Measurements from ENCODE around the gene CDK8. TPM values are rescaled to one million over a fixed set of nuclear protein-coding genes. Genes with fewer than 3 reads are reported as not detected.

CDK8 gene
- total and polyA plus RNA-seq, 2 experiments from 2014 or later: 16.1 to 27.0 TPM

DNA sequence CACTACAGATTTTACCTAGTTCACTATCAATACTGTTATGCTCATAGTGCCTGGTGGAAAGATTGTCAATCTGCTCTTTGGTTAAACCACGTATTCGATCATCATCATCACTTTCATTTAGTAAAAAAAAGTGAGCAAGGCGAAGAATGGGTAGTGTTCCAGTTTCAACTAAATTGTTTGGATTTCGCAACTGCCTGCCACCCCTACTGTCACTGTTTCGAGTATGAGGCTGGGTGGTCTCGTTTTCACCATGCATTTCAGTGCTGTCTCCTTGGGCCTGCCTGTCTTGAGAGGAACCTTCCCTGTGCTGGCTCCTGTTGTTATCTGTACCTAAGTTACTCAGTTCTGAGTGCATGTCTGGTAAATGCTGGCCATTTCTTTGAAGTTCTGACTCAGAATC lies 39.9 kb upstream of the CDK8 start:
- H3K36me3 ChIP-seq (replicated peaks; ENCODE audit: insufficient read depth, low read depth): peaks cover 3% of the 10 kb centered on the region
- no peak overlapping the region for H3K4me3 ChIP-seq
- no peak for TF ChIP-seq EZH2 (IDR thresholded peaks at IDR 0.05; ENCODE audit: borderline replicate concordance)
- TF ChIP-seq, protein P1, sequence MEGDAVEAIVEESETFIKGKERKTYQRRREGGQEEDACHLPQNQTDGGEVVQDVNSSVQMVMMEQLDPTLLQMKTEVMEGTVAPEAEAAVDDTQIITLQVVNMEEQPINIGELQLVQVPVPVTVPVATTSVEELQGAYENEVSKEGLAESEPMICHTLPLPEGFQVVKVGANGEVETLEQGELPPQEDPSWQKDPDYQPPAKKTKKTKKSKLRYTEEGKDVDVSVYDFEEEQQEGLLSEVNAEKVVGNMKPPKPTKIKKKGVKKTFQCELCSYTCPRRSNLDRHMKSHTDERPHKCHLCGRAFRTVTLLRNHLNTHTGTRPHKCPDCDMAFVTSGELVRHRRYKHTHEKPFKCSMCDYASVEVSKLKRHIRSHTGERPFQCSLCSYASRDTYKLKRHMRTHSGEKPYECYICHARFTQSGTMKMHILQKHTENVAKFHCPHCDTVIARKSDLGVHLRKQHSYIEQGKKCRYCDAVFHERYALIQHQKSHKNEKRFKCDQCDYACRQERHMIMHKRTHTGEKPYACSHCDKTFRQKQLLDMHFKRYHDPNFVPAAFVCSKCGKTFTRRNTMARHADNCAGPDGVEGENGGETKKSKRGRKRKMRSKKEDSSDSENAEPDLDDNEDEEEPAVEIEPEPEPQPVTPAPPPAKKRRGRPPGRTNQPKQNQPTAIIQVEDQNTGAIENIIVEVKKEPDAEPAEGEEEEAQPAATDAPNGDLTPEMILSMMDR (IDR thresholded peaks at IDR 0.05; ENCODE audit: poor library complexity): no peak
- no peak for TF ChIP-seq EZH2phosphoT487 (IDR thresholded peaks at IDR 0.05; ENCODE audit: low read depth, severe bottlenecking, unreplicated experiment)
- no peaks in the 10 kb centered on the region for H3K79me2 ChIP-seq
- no peaks in the 10 kb centered on the region for H3K9me2 ChIP-seq (replicated peaks; ENCODE audit: insufficient read depth)
- H3K27me3 ChIP-seq: no peaks in the 10 kb centered on the region
- no peak overlapping the region for H3K27ac ChIP-seq
- no peak overlapping the region for H2AFZ ChIP-seq
- no peaks in the 10 kb centered on the region for H4K20me1 ChIP-seq (ENCODE audit: insufficient read depth, poor library complexity, severe bottlenecking)
- 96% methylated on average over 6 of the region's 6 CpGs for WGBS (ENCODE audit: low lambda C conversion rate, missing lambda C conversion rate)
- no peak for DNase-seq (ENCODE audit: low spot score)
- H3K4me2 ChIP-seq: no peak overlapping the region
- no peaks in the 10 kb centered on the region for H3K9me3 ChIP-seq (ENCODE audit: low read depth)
- no peaks in the 10 kb centered on the region for H3K4me1 ChIP-seq (ENCODE audit: insufficient read depth)

DNA sequence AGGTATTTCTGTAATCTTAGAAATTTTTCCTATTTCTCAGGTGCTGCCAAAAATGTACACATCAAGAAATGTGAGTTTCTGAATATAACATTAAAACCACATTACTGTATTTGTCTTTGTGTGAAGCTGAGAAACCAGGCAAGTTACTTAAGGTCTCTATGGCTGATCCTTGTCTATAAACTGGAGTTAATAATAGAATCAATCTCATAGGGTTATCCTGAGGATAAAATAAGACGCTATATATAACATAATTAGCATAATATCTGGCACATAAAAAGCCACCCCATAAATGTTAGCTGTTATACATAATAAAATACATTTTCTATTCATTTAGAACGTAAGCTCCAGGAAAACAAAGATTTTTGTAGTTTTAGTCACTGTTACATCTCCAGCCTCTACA lies 37.9 kb upstream of the CDK8 start:
- Histone ChIP-seq H3K9me3 (ENCODE audit: low read depth) (no peaks in the 10 kb centered on the region), H3K79me2 (peaks cover 21% of the 10 kb centered on the region), H3K27ac (no peak overlapping the region), H3K27me3 (no peaks in the 10 kb centered on the region), H2AFZ (no peak overlapping the region), H3K36me3 (replicated peaks; ENCODE audit: insufficient read depth, low read depth) (peaks cover 3% of the 10 kb centered on the region), H3K4me1 (ENCODE audit: insufficient read depth) (peaks cover 12% of the 10 kb centered on the region), H3K4me3 (no peak overlapping the region), H3K4me2 (no peak overlapping the region), H3K9me2 (replicated peaks; ENCODE audit: insufficient read depth) (no peaks in the 10 kb centered on the region), H4K20me1 (ENCODE audit: insufficient read depth, poor library complexity, severe bottlenecking) (peaks cover 4% of the 10 kb centered on the region)
- TF ChIP-seq, protein P1 (IDR thresholded peaks at IDR 0.05; ENCODE audit: poor library complexity): no peak
- TF ChIP-seq EZH2phosphoT487 (IDR thresholded peaks at IDR 0.05; ENCODE audit: low read depth, severe bottlenecking, unreplicated experiment) (no peak), EZH2 (IDR thresholded peaks at IDR 0.05; ENCODE audit: borderline replicate concordance) (no peak)
- no peak for DNase-seq (ENCODE audit: low spot score)
- WGBS (ENCODE audit: low lambda C conversion rate, missing lambda C conversion rate): 98% methylated on average over 2 of the region's 2 CpGs

DNA sequence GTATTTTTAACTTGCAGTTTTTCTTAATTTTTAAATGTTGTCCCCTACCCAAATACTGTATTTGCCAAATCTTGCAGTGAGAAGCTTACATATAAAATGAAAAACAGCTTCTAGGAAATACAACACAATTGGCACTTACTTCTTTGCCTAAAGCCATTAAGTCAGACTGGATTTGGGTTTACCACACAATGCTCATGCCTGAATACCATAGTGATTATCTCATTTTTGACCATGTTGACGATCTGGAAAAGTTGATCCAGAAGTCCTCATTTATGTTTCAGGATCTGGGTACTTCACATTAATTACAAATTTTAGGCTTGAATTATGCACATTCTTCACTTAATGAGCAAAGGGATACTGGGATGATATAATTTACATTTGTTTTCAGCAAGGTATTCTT lies 34.2 kb upstream of the CDK8 start:
- Histone ChIP-seq H3K79me2 (peaks cover 23% of the 10 kb centered on the region), H3K27ac (no peak overlapping the region), H3K36me3 (replicated peaks; ENCODE audit: insufficient read depth, low read depth) (peaks cover 3% of the 10 kb centered on the region), H4K20me1 (ENCODE audit: insufficient read depth, poor library complexity, severe bottlenecking) (peaks cover 4% of the 10 kb centered on the region), H3K4me2 (peak overlapping the region; percentile 82), H3K9me3 (ENCODE audit: low read depth) (no peaks in the 10 kb centered on the region), H2AFZ (no peak overlapping the region), H3K4me3 (no peak overlapping the region), H3K9me2 (replicated peaks; ENCODE audit: insufficient read depth) (no peaks in the 10 kb centered on the region), H3K4me1 (ENCODE audit: insufficient read depth) (peaks cover 18% of the 10 kb centered on the region), H3K27me3 (no peaks in the 10 kb centered on the region)
- no peak for DNase-seq (ENCODE audit: low spot score)
- TF ChIP-seq, protein P1 (IDR thresholded peaks at IDR 0.05; ENCODE audit: poor library complexity): no peak
- TF ChIP-seq EZH2 (IDR thresholded peaks at IDR 0.05; ENCODE audit: borderline replicate concordance): no peak
- TF ChIP-seq EZH2phosphoT487 (IDR thresholded peaks at IDR 0.05; ENCODE audit: low read depth, severe bottlenecking, unreplicated experiment): no peak
- 74% methylated on average over 1 of the region's 1 CpG for WGBS (ENCODE audit: low lambda C conversion rate, missing lambda C conversion rate)

DNA sequence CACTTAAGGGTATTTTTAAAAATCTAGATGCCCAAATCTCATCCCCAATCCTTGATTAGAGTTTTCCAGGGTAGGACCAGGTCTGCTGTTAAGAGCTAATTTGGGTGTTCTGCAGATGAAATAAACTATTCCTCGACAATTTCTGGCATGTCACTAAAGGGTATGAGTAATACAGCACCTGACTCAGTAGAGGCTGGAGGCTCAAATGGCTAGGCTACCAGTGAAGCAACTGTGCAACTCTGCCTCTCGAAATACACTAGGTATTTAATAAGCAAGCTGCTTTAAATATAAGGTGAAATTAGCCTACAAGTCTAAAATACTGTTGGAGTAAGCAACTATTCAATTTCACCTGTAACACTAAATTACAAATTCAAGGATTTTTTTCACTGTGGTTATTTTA lies 33.4 kb upstream of the CDK8 start:
- Histone ChIP-seq H3K4me2 (peak overlapping the region; percentile 82), H3K36me3 (replicated peaks; ENCODE audit: insufficient read depth, low read depth) (peaks cover 3% of the 10 kb centered on the region), H3K9me3 (ENCODE audit: low read depth) (no peaks in the 10 kb centered on the region), H3K79me2 (peaks cover 23% of the 10 kb centered on the region), H4K20me1 (ENCODE audit: insufficient read depth, poor library complexity, severe bottlenecking) (peaks cover 4% of the 10 kb centered on the region), H3K9me2 (replicated peaks; ENCODE audit: insufficient read depth) (no peaks in the 10 kb centered on the region), H3K27ac (peak overlapping the region; percentile 97), H3K4me1 (ENCODE audit: insufficient read depth) (peaks cover 18% of the 10 kb centered on the region), H3K27me3 (no peaks in the 10 kb centered on the region), H3K4me3 (peak overlapping the region; percentile 52), H2AFZ (peak overlapping the region; percentile 49)
- 71% methylated on average over 2 of the region's 2 CpGs for WGBS (ENCODE audit: low lambda C conversion rate, missing lambda C conversion rate)
- TF ChIP-seq EZH2phosphoT487 (IDR thresholded peaks at IDR 0.05; ENCODE audit: low read depth, severe bottlenecking, unreplicated experiment) (no peak), EZH2 (IDR thresholded peaks at IDR 0.05; ENCODE audit: borderline replicate concordance) (no peak)
- TF ChIP-seq, protein P1 (IDR thresholded peaks at IDR 0.05; ENCODE audit: poor library complexity): no peak
- DNase-seq (ENCODE audit: low spot score): peak; percentile 38
